Mucosa of gallbladder (tissue), 1 donor: Measurements from ENCODE around the gene SPIRE2. TPM values are rescaled to one million over a fixed set of nuclear protein-coding genes. Genes with fewer than 3 reads are reported as not detected.
"Not testable (repeated sequence)": the region's sequence is repeated elsewhere in the genome, so short reads cannot be mapped to it uniquely, and the experiment has no call there.

Source experiments
- DNase-seq: peaks from one replicate; pipeline ENCODE4 v3.0.0-alpha.2; 2020; ENCODE audit warnings: low spot score
- total RNA-seq: library from RNA; stranded (reverse); gene quantifications from one replicate; pipeline ENCODE4 v1.2.1, GENCODE V29; 2021
- donor health status: DM: no; HTN: no; CAD: no.

The SPIRE2 gene
- total RNA-seq, 1 donor from 2014 or later = 19.9 TPM

GRCh38 chr16:89913408-89914387 is 85.4 kb downstream of the SPIRE2 start:
- DNase-seq = no peak

DNA sequence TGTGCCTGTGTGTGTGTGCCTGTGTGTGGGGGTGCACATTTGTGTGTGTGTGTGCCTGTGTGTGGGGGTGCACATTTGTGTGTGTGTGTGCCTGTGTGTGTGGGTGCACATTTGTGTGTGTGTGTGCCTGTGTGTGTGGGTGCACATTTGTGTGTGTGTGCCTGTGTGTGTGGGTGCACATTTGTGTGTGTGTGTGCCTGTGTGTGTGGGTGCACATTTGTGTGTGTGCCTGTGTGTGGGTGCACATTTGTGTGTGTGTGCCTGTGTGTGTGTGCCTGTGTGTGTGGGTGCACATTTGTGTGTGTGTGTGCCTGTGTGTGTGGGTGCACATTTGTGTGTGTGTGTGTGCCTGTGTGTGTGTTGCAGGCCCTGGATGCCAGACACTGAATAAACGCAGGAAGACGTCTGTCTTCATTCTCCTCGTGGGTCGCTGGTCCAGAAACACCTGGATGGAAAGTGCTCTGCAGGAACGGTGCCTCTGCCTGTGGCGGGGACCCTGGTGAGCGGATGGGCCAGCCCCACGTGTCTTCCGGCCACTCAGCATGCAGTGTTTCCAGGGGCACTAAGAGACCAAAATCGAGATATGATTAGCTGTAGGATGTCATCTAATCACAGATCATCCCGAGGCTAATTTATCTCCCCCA is 86.5 kb downstream of the SPIRE2 start:
- not testable (repeated sequence) for DNase-seq

- DNase-seq = no peak
Measured at GRCh38 chr16:89915303-89916232, 87.3 kb downstream of the SPIRE2 start.

DNA sequence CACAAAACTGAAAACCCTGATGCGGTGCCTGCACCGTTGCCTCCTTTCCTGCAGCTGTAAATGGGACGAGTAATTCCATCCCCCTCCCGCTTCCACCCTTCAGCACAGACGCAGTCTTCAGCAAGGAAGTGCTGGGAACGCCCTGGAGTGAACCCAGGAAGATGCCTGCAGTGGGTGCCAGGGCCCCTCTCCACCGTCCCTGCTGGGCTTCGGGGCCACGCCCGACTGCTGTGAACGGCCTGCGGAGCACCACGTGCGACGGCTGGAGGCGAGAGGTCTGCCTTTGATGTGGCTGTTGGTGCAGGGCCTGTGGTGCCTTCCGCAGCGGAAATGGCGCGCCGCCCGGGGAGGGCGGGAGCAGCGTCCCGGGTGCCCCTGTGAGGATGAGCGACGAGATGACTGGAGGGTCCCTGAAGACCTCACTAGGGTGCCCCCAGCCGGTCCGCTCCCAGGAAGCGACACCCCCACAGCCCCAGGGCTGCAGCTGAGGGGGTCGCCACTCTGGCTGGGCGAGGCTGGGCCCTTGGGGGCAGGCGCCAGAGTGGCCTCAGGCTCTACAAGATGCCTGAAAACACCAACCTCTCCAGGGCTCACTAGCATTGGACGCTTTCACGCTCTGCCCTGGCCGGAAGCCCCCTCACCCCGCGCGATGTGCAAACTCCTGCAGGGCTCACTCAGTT is 89.6 kb downstream of the SPIRE2 start:
- DNase-seq = peak; percentile 53

GRCh38 chr16:89918453-89919347 is 90.4 kb downstream of the SPIRE2 start, which contains the start of gene MC1R:
Gene MC1R (plus strand): TSS chr16:89918862. CDS start chr16:89919259, 397 bp downstream.
- DNase-seq = no peak

DNA sequence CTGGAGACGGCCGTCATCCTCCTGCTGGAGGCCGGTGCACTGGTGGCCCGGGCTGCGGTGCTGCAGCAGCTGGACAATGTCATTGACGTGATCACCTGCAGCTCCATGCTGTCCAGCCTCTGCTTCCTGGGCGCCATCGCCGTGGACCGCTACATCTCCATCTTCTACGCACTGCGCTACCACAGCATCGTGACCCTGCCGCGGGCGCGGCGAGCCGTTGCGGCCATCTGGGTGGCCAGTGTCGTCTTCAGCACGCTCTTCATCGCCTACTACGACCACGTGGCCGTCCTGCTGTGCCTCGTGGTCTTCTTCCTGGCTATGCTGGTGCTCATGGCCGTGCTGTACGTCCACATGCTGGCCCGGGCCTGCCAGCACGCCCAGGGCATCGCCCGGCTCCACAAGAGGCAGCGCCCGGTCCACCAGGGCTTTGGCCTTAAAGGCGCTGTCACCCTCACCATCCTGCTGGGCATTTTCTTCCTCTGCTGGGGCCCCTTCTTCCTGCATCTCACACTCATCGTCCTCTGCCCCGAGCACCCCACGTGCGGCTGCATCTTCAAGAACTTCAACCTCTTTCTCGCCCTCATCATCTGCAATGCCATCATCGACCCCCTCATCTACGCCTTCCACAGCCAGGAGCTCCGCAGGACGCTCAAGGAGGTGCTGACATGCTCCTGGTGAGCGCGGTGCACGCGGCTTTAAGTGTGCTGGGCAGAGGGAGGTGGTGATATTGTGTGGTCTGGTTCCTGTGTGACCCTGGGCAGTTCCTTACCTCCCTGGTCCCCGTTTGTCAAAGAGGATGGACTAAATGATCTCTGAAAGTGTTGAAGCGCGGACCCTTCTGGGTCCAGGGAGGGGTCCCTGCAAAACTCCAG is 91.5 kb downstream of the SPIRE2 start:
- no peak for DNase-seq

DNA sequence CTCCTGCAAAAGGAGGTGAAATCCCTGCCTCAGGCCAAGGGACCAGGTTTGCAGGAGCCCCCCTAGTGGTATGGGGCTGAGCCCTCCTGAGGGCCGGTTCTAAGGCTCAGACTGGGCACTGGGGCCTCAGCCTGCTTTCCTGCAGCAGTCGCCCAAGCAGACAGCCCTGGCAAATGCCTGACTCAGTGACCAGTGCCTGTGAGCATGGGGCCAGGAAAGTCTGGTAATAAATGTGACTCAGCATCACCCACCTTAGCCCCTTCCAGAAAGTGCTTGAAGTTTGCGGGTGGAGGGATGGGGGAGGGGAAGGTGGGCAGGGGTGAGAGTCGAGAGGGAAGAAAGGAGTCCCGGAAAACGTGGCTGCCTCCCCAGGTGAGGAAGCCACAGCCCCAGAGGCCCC is 92.4 kb downstream of the SPIRE2 start:
- DNase-seq = no peak

Other genes starting within 250 kb of the SPIRE2 start
- gene DPEP1, start 214.8 kb upstream of the SPIRE2 start, total RNA-seq = 2.5 TPM
- gene CHMP1A, start 170.8 kb upstream of the SPIRE2 start, total RNA-seq = 139 TPM
- 13.6 TPM for gene SPATA33, start 170.6 kb upstream of the SPIRE2 start, total RNA-seq
- gene CDK10, start 141.8 kb upstream of the SPIRE2 start, total RNA-seq = 168 TPM
- gene SPATA2L, start 126.8 kb upstream of the SPIRE2 start, total RNA-seq = 29.6 TPM
- gene VPS9D1, start 107.6 kb upstream of the SPIRE2 start, total RNA-seq = 20.8 TPM
- 39.0 TPM for gene ZNF276, start 106.9 kb upstream of the SPIRE2 start, total RNA-seq
- gene FANCA, start 11.8 kb upstream of the SPIRE2 start, total RNA-seq = 3.8 TPM
- 175 TPM for gene TCF25, start 45.1 kb downstream of the SPIRE2 start, total RNA-seq
- gene MC1R, start 90.4 kb downstream of the SPIRE2 start, total RNA-seq = 8.1 TPM
- 9.5 TPM for gene TUBB3, start 94.9 kb downstream of the SPIRE2 start, total RNA-seq
- 68.6 TPM for gene DEF8, start 120.3 kb downstream of the SPIRE2 start, total RNA-seq
- 21.2 TPM for gene DBNDD1, start 191.0 kb downstream of the SPIRE2 start, total RNA-seq
- not detected for gene PRDM7, start 248.9 kb downstream of the SPIRE2 start, total RNA-seq